DMS79 (cell line): ENCODE data around the gene LZTR1.
"Not testable (repeated sequence)": the region's sequence is repeated elsewhere in the genome, so short reads cannot be mapped to it uniquely, and the experiment has no call there.

Experiments
- DNase-seq: peaks from one replicate; lab custom pipeline; 2025; lab: John Stamatoyannopoulos, UW

The LZTR1 gene

GRCh38 chr22:20965888-20966855 is 15.9 kb upstream of the LZTR1 start:
- no peak for DNase-seq

- no peak for DNase-seq
Measured at GRCh38 chr22:20966883-20967696, 15.0 kb upstream of the LZTR1 start, which contains the start of gene AIFM3. TSS of gene AIFM3 (plus strand) at chr22:20967255. CDS start at chr22:20967945, 690 bp downstream.

- DNase-seq = no peak
Measured at GRCh38 chr22:20967697-20968211, 14.3 kb upstream of the LZTR1 start.

GRCh38 chr22:20968281-20968977 is 13.7 kb upstream of the LZTR1 start:
- no peak for DNase-seq

GRCh38 chr22:20970939-20971657 is 11.0 kb upstream of the LZTR1 start:
- no peak for DNase-seq

GRCh38 chr22:20972014-20972694 is 9.9 kb upstream of the LZTR1 start:
- DNase-seq = not testable (repeated sequence)

- DNase-seq = no peak
Measured at GRCh38 chr22:20972933-20973577, 9.0 kb upstream of the LZTR1 start.

GRCh38 chr22:20973634-20974286 is 8.3 kb upstream of the LZTR1 start:
- no peak for DNase-seq

- DNase-seq = no peak
Measured at GRCh38 chr22:20974336-20974955, 7.7 kb upstream of the LZTR1 start.

GRCh38 chr22:20975541-20976290 is 6.4 kb upstream of the LZTR1 start:
- DNase-seq = no peak

GRCh38 chr22:20976291-20976877 is 5.7 kb upstream of the LZTR1 start:
- no peak for DNase-seq

- no peak for DNase-seq
Measured at GRCh38 chr22:20977019-20977418, 5.1 kb upstream of the LZTR1 start.

GRCh38 chr22:20977516-20978170 is 4.5 kb upstream of the LZTR1 start:
- no peak for DNase-seq

- no peak for DNase-seq
Measured at GRCh38 chr22:20978419-20978818, 3.7 kb upstream of the LZTR1 start.

GRCh38 chr22:20979243-20979809 is 2.8 kb upstream of the LZTR1 start:
- no peak for DNase-seq

GRCh38 chr22:20979940-20980453 is 2.1 kb upstream of the LZTR1 start:
- no peak for DNase-seq

GRCh38 chr22:20980523-20980922 is 1.6 kb upstream of the LZTR1 start:
- no peak for DNase-seq
